Adrenal gland (tissue), 5 donors: ENCODE results near the gene ACADL.

Experiments used
- POLR2A ChIP-seq, 2 donors: fragments of 450-650 bp; IDR thresholded peaks; one replicate each; pipeline ENCODE4 v1.6.1; 2017; ENCODE audit warnings: antibody characterized with exemption in 2 of 2, mild to moderate bottlenecking in 2 of 2, moderate library complexity in 1 of 2
- TF ChIP-seq, protein P1 (sequence below), 6 experiments: fragments of 450-650 bp in 4 of 6; fragments of 200-600 bp in 2 of 6; sonication (generic) in 1 of 6; IDR thresholded peaks; 1 replicate in 5 of 6; 2 replicates in 1 of 6; pipeline versions ENCODE4 v1.5.1 to v1.8.0; 2016 to 2021; ENCODE audit warnings: antibody characterized with exemption in 6 of 6, mild to moderate bottlenecking in 2 of 6, moderate library complexity in 1 of 6
- donor health status: DM: no; HTN: no; CAD: no.

DNA sequence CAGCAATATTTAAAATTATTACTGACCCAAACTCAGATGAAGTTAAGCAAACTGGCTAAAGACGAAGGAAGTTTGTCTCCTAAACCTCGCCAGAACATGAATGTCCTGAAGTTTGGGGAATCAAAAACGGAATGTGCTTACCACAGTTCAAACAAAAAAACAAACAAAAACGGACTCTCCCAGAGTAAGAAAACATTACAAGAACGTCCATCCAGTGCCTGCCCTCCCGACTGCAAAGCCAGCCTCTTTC, 55.1 kb downstream of the ACADL start:
- TF ChIP-seq, protein P1, sequence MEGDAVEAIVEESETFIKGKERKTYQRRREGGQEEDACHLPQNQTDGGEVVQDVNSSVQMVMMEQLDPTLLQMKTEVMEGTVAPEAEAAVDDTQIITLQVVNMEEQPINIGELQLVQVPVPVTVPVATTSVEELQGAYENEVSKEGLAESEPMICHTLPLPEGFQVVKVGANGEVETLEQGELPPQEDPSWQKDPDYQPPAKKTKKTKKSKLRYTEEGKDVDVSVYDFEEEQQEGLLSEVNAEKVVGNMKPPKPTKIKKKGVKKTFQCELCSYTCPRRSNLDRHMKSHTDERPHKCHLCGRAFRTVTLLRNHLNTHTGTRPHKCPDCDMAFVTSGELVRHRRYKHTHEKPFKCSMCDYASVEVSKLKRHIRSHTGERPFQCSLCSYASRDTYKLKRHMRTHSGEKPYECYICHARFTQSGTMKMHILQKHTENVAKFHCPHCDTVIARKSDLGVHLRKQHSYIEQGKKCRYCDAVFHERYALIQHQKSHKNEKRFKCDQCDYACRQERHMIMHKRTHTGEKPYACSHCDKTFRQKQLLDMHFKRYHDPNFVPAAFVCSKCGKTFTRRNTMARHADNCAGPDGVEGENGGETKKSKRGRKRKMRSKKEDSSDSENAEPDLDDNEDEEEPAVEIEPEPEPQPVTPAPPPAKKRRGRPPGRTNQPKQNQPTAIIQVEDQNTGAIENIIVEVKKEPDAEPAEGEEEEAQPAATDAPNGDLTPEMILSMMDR (IDR thresholded peaks at IDR 0.05), result no peak
- no peak for TF ChIP-seq POLR2A (IDR thresholded peaks at IDR 0.05)
